NB4 (cell line): ENCODE measurements around the gene ADRA2C.

Experiments
- DNase-seq: peaks from one replicate; pipeline ENCODE4 v3.0.0; 2010; ENCODE audit warnings: low read depth
- H3K4me3 ChIP-seq: one replicate; pipeline ENCODE4 v1.5.1; 2011; ENCODE audit warnings: mild to moderate bottlenecking, low read depth, low read length, moderate library complexity
- CTCF ChIP-seq: IDR thresholded peaks from one replicate; pipeline ENCODE4 v1.5.1; 2012; ENCODE audit warnings: low read depth, low read length
- MAX ChIP-seq: IDR thresholded peaks from 2 replicates; pipeline ENCODE4 v1.6.1; 2011; ENCODE audit warnings: low read depth, low read length
- MYC ChIP-seq: IDR thresholded peaks from 2 replicates; pipeline ENCODE4 v1.6.1; 2011; ENCODE audit warnings: low read depth, low read length
- POLR2A ChIP-seq: IDR thresholded peaks from 2 replicates; pipeline ENCODE4 v1.6.1; 2011; ENCODE audit warnings: mild to moderate bottlenecking; ENCODE audit not compliant: insufficient read length; ENCODE audit errors: extremely low read depth

ADRA2C gene

GRCh38 chr4:3766036-3766784, at the start of gene ADRA2C:
TSS of gene ADRA2C (plus strand) at chr4:3766385. CDS start at chr4:3766607, 222 bp downstream.
- TF ChIP-seq POLR2A, result no peak
- TF ChIP-seq MAX, result no peak
- no peak for TF ChIP-seq MYC
- no peak for TF ChIP-seq CTCF
- DNase-seq, result no peak
- H3K4me3 ChIP-seq, result no peak within 1 kb of the TSS

GRCh38 chr4:3716631-3717235, 49.5 kb upstream of the ADRA2C start:
- TF ChIP-seq CTCF (no peak), POLR2A (no peak), MAX (no peak), MYC (no peak)
- H3K4me3 ChIP-seq, result no peak overlapping the region
- no peak for DNase-seq

- no peak overlapping the region for H3K4me3 ChIP-seq
- DNase-seq, result no peak
- no peak for TF ChIP-seq CTCF
- TF ChIP-seq MAX, result no peak
- TF ChIP-seq POLR2A, result no peak
- no peak for TF ChIP-seq MYC
Observed at GRCh38 chr4:3717241-3717640, 48.9 kb upstream of the ADRA2C start.

GRCh38 chr4:3718462-3718861, 47.7 kb upstream of the ADRA2C start:
- TF ChIP-seq CTCF, result no peak
- TF ChIP-seq POLR2A, result no peak
- no peak for TF ChIP-seq MAX
- no peak for TF ChIP-seq MYC

GRCh38 chr4:3719191-3719590, 47.0 kb upstream of the ADRA2C start:
- TF ChIP-seq POLR2A (no peak), CTCF (no peak), MAX (no peak), MYC (no peak)
- no peak for DNase-seq
- H3K4me3 ChIP-seq, result no peak overlapping the region

More at GRCh38 chr4:3718462-3718861, 47.7 kb upstream of the ADRA2C start:
- DNase-seq, result no peak
- no peak overlapping the region for H3K4me3 ChIP-seq
